Upper lobe of right lung (tissue), 1 donor: ENCODE data around the gene TAF4. TPM values are rescaled to one million over a fixed set of nuclear protein-coding genes. Genes with fewer than 3 reads are reported as not detected.

Experiments used
- ATAC-seq: fragments of 200-7000 bp; cut with Tn5 transposase; one replicate; pipeline ENCODE4 v1.9.1; 2020; ENCODE audit warnings: mild to moderate bottlenecking, moderate library complexity
- DNase-seq: peaks from one replicate; pipeline ENCODE4 v3.0.0-alpha.2; 2020
- H3K27ac ChIP-seq: fragments of 200-600 bp; one replicate; pipeline ENCODE4 v1.8.0; 2022
- H3K27me3 ChIP-seq: fragments of 200-600 bp; one replicate; pipeline ENCODE4 v1.8.0; 2022; ENCODE audit warnings: mild to moderate bottlenecking
- H3K36me3 ChIP-seq: fragments of 200-600 bp; one replicate; pipeline ENCODE4 v1.8.0; 2022
- H3K4me1 ChIP-seq: fragments of 200-600 bp; one replicate; pipeline ENCODE4 v1.8.0; 2022
- H3K4me3 ChIP-seq: fragments of 200-600 bp; one replicate; pipeline ENCODE4 v1.8.0; 2022; ENCODE audit warnings: mild to moderate bottlenecking
- H3K9me3 ChIP-seq: fragments of 200-600 bp; one replicate; pipeline ENCODE4 v1.8.0; 2022
- intact Hi-C: fragments of 100-400 bp; cut with DNase I; formaldehyde crosslinking; loops from one replicate; pipeline ENCODE4 v1.11.0; 2022
- total RNA-seq: library from RNA; stranded (reverse); fragmentation: NEBNext Ultra II Directional; extraction: Animal tissue kit (Norgen Biotek cat#: 25700); gene quantifications from one replicate; pipeline ENCODE4 v1.2.1, GENCODE V29; 2021
- TF ChIP-seq, protein P1 (sequence below): fragments of 200-600 bp; IDR thresholded peaks from one replicate; pipeline ENCODE4 v1.8.0; 2022; ENCODE audit warnings: antibody characterized with exemption
- donor health status: DM: no; HTN: yes; CAD: no; lungs with severe emphysema.

The TAF4 gene
- total RNA-seq, 1 donor from 2014 or later, result 19.6 TPM

DNA sequence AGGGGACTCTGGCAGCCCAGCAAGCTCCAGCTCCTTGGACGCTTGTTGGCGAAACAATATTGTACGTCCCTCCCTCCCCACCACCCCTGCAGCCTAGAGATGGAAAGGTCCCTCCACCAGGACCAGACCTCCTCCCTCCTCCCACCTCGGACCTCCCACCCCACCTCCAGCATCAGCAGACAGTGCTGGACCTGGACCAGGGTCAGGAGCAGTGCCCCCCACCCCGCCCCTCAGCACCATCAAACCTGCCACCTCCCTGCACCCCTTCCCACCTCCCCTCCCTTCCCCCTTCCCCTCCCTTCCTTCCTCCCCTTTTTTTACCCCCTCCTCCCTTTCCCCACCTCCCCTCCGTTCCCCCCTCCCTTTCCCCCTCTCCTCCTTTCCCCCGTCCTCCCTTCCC, 98.4 kb downstream of the TAF4 start:
- no peak for DNase-seq
- Histone ChIP-seq H3K4me3 (no peak overlapping the region), H3K4me1 (no peaks in the 10 kb centered on the region), H3K9me3 (no peaks in the 10 kb centered on the region), H3K27me3 (peaks cover 27% of the 10 kb centered on the region), H3K36me3 (no peaks in the 10 kb centered on the region), H3K27ac (no peak overlapping the region)
- intact Hi-C loops, result no loop called here
- TF ChIP-seq, protein P1, sequence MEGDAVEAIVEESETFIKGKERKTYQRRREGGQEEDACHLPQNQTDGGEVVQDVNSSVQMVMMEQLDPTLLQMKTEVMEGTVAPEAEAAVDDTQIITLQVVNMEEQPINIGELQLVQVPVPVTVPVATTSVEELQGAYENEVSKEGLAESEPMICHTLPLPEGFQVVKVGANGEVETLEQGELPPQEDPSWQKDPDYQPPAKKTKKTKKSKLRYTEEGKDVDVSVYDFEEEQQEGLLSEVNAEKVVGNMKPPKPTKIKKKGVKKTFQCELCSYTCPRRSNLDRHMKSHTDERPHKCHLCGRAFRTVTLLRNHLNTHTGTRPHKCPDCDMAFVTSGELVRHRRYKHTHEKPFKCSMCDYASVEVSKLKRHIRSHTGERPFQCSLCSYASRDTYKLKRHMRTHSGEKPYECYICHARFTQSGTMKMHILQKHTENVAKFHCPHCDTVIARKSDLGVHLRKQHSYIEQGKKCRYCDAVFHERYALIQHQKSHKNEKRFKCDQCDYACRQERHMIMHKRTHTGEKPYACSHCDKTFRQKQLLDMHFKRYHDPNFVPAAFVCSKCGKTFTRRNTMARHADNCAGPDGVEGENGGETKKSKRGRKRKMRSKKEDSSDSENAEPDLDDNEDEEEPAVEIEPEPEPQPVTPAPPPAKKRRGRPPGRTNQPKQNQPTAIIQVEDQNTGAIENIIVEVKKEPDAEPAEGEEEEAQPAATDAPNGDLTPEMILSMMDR, result no peak
- no peak for ATAC-seq

DNA sequence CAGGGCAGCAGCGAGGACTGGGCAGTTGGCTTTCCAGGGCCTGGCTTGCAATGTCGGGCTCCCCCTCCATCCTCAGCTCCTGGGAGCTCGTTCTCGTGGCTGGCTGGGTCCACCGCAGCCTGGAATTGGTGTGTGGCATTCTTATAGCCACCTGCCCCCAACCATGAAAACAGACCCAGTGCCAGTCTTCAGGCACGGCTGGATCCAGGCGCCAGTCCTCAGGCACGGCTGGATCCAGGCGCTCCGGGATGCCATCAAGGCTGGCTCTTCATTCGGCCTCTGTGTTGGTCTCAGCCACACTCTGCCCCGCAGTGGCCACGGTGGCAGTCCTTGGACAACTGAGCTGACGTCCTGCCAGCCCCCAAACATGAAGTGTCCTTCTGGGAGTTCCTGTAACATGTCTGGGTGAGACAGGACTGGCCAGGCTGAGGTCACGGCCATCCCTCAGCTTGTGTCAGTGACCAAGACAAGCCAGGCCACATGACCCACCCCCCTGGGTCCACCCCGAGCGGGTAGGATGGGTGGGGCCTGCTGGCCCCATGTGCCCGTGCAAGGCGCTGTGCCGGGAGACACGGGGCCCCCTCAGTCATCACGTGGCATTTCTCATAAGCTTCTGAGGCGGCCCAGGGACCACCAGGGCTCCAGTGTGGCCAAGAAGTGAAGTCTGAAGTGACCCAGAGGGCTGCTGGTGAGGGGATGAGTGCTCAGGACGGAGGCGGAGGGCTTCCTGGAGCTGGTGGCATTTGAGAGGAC, 99.0 kb downstream of the TAF4 start:
- Histone ChIP-seq H3K27me3 (peaks cover 27% of the 10 kb centered on the region), H3K4me1 (no peaks in the 10 kb centered on the region), H3K9me3 (no peaks in the 10 kb centered on the region), H3K27ac (no peak overlapping the region), H3K4me3 (no peak overlapping the region), H3K36me3 (no peaks in the 10 kb centered on the region)
- intact Hi-C loops, result no loop called here
- DNase-seq, result no peak
- peak; percentile 20 for ATAC-seq
- TF ChIP-seq, protein P1, result no peak

DNA sequence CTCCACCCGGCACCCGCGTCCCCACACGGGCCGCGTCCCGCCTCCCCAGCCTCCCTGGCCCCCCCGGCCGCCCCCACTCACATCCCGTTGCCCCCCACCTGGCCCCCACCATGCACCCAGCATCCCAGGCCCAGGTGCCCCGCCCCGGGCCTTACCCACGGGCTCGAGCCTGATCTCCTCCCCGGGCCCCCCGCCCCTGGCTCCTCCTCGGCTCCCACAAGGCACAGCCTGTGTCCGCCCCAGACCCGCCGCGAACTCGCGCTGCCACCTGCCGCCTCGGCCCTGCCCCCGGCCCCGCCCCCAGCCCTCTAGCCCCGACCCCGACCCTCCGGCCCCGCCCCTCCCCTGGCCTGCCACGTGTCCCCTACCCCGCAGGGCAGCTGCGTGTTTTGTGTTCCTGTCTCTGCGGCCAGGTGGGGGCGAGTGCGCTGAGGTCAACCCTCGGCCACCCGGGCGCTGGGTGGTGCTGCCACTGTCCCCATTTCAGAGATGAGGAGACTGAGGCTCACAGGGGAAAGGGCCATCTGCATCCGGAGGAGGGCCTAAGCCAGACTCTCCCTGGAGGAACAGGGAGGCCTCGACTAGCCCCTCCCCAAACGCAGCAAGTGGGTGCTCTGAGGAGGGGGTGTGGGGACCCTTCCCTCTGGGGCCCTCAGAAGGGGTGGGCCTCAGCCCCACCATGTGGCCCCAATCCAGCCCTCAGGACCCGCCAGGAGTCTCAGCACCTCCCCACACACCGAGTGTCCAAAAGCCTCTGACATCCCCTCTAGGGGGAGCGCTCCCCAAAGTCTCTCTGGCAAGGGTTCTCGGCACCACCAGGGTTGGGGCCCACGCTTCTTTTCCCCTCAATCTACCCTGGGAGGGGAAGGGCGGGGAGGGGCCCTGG, 99.8 kb downstream of the TAF4 start:
- TF ChIP-seq, protein P1, result no peak
- ATAC-seq (peak; percentile 6), DNase-seq (no peak)
- Histone ChIP-seq H3K9me3 (no peaks in the 10 kb centered on the region), H3K27ac (no peak overlapping the region), H3K4me3 (no peak overlapping the region), H3K27me3 (peaks cover 27% of the 10 kb centered on the region), H3K4me1 (no peaks in the 10 kb centered on the region), H3K36me3 (no peaks in the 10 kb centered on the region)
- intact Hi-C loops, result no loop called here

DNA sequence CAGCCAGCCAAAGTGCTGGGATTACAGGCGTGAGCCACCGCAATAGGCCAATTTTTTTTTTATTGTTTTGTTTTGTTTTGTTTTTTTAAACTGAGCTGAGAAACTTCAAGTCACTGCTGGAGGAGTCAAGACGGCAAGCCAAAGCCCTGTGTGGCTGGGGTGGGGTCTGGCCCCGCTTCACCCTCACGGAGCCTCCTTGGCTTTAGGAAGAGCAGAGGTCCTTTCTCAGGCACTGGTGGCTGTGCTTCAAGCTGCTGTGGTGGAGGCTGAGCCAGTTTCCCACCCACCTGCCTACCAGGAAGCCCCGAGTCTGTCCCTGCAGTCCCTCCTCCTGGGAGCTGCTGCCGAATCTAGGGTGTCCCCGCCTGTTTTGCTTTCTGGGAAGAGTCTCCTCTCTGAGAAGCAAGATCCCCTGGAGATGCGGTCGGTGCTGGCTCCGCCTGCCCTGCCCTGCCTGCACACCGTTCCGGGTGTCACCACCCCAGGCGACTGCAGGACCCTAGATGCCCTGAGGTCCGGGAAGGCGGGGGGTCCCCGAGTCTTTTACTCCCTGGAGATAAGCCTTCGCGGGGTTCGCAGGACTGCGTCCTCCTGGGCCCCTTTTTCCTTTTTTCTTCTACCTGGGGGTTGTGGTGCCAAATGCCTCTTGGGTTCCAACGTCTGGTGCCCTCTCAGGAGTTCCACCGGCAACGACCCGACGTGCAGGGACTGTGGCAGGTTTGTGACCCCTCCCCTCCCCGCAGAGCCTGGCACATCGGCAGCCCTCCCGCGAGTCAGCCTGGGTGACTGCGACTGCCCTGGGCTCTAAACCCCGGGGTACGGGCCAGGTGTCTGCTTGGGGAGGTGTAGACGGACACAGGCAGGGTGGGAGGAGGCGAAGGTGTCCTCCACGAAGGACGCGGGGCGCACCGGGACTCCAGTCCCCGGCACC, 100.7 kb downstream of the TAF4 start:
- intact Hi-C loops, result no loop called here
- H3K4me3 ChIP-seq, result no peak overlapping the region
- DNase-seq, result no peak

More for the DNA sequence above, 100.7 kb downstream of the TAF4 start:
- no peak for ATAC-seq
- TF ChIP-seq, protein P1, result no peak
- Histone ChIP-seq H3K4me1 (no peaks in the 10 kb centered on the region), H3K9me3 (no peaks in the 10 kb centered on the region), H3K36me3 (no peaks in the 10 kb centered on the region), H3K27me3 (peaks cover 27% of the 10 kb centered on the region), H3K27ac (no peak overlapping the region)
